Transverse colon (tissue), 4 donors: ENCODE measurements around the gene ZNF423.

Experiments
- CTCF ChIP-seq, 5 experiments: fragments of 200-600 bp in 3 of 5; fragments of 450-650 bp in 2 of 5; sonication (generic) in 3 of 5; IDR thresholded peaks; 1 replicate in 2 of 5; 2 replicates in 3 of 5; pipeline ENCODE4 v1.5.1; 2016 to 2017; ENCODE audit warnings: antibody characterized with exemption in 5 of 5, inconsistent platforms in 3 of 5, mild to moderate bottlenecking in 2 of 5, moderate library complexity in 1 of 5
- POLR2A ChIP-seq: fragments of 450-650 bp; IDR thresholded peaks from one replicate; pipeline ENCODE4 v1.6.1; 2016; ENCODE audit warnings: antibody characterized with exemption, mild to moderate bottlenecking, moderate library complexity
- POLR2AphosphoS5 ChIP-seq, 3 donors: sonication (generic); formaldehyde crosslinking; IDR thresholded peaks; one replicate each; pipeline ENCODE4 v1.6.1; 2016; ENCODE audit warnings: antibody characterized with exemption in 3 of 3

DNA sequence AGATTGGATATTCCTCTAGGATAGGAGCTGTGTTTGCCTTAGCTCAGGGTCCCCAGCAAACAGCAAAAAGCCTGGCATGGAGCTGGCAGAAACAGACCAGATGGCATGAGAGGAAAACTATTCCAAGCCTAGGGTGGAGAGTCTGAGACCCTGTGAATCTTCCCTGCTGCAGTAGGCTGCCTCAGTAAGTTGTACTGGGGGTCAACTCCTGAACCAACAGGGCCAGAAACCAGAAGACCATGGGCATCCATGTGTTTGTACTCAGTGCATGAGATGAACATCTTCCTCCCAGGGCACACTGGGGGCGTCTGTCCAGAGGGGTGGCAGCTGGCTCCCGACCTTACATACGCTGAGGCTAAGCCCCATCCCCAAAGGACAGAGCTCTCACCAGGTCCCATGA, 267.9 kb downstream of the ZNF423 start:
- TF ChIP-seq POLR2AphosphoS5 (IDR thresholded peaks at IDR 0.05): no peak
- no peak for TF ChIP-seq CTCF (IDR thresholded peaks at IDR 0.05)
- TF ChIP-seq POLR2A: no peak
